ENCODE results near the gene TMEM248.

DNA sequence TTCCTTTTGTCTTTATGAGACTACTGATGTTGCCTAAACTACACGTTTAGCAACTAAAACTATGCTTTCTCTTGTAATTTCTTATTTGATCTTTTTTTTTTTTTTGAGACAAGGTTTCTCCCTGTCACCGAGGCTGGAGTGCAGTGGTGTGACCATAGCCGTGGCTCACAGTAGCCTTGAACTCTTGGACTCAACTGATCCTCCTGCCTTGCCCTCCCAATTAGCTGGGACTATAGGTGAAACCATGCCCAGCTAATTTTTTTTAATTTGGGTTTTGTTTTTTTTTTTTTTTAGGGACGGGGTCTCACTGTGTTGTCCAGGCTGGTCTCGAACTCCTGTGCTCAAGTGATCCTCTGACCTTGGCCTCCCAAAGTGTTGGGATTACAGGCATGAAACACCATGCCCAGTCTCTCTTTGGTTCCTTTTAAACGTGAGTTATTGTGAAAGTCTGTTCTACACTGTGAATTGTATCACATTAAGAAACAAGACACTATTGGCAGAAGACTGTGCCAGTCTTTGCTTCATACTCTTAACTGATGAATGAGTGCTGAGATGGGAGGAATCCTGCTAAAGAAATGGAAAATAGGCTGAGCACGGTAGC, 6.4 kb downstream of the TMEM248 start:
- TF ChIP-seq POLR2A (IDR thresholded peaks at IDR 0.05; ENCODE audit: low read length): no peak
- no peak for TF ChIP-seq GATA1 (IDR thresholded peaks at IDR 0.05; ENCODE audit: low read depth, low read length)
